Epithelial cell of proximal tubule (primary cell): ENCODE results near the gene RAD51B. TPM values are rescaled to one million over a fixed set of nuclear protein-coding genes. Genes with fewer than 3 reads are reported as not detected.

Experiments used
- DNase-seq: peaks from one replicate; pipeline ENCODE4 v3.0.0-alpha.2; 2011; ENCODE audit warnings: low read depth
- H3K4me3 ChIP-seq: 2 replicates; pipeline ENCODE4 v1.5.1; 2011; ENCODE audit warnings: low read depth, mild to moderate bottlenecking, low read length
- total RNA-seq: library from RNA; depleted of rRNA; stranded (reverse); fragments of >200 nt; gene quantifications from 2 replicates; pipeline ENCODE4 v1.2.3, GENCODE V29; 2015
- TF ChIP-seq, protein P1 (sequence below): conservative IDR thresholded peaks from 2 replicates; pipeline ENCODE4 v1.5.1; 2012; ENCODE audit warnings: low read depth, mild to moderate bottlenecking, low read length

RAD51B gene
- total RNA-seq, 1 donor from 2014 or later: 6.3 TPM

DNA sequence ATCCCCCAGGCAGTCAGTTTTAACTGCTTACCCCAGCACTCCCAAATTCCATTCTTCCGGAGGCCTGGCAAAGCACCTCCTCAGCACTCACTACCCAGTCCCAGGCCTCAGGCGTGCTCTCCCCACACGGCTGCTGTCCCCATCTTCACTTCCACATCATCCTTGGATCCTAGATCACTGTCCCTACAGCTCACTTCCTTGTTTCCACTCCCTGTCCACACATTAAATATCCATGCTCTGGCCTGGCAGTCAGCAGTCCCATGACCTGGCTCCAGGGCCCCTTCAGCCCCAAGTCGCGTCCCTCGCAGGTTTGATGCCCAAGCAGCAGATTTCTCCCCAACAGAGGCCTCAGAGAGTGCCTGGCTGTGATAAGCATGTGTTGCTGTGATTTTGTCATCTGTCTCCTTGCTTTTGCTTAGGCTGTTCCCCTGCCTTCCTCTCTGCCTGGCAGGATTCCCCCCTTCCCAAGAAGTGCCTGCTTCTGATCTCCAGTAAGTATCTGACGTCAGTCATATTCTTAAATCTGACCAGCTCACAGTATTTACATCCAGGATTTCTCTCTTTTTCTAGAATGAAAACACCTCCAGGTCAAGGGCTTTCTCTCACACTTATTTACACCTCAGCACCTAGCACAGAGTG lies 731.6 kb downstream of the RAD51B start:
- no peak overlapping the region for H3K4me3 ChIP-seq
- no peak for DNase-seq
- TF ChIP-seq, protein P1, sequence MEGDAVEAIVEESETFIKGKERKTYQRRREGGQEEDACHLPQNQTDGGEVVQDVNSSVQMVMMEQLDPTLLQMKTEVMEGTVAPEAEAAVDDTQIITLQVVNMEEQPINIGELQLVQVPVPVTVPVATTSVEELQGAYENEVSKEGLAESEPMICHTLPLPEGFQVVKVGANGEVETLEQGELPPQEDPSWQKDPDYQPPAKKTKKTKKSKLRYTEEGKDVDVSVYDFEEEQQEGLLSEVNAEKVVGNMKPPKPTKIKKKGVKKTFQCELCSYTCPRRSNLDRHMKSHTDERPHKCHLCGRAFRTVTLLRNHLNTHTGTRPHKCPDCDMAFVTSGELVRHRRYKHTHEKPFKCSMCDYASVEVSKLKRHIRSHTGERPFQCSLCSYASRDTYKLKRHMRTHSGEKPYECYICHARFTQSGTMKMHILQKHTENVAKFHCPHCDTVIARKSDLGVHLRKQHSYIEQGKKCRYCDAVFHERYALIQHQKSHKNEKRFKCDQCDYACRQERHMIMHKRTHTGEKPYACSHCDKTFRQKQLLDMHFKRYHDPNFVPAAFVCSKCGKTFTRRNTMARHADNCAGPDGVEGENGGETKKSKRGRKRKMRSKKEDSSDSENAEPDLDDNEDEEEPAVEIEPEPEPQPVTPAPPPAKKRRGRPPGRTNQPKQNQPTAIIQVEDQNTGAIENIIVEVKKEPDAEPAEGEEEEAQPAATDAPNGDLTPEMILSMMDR: no peak

DNA sequence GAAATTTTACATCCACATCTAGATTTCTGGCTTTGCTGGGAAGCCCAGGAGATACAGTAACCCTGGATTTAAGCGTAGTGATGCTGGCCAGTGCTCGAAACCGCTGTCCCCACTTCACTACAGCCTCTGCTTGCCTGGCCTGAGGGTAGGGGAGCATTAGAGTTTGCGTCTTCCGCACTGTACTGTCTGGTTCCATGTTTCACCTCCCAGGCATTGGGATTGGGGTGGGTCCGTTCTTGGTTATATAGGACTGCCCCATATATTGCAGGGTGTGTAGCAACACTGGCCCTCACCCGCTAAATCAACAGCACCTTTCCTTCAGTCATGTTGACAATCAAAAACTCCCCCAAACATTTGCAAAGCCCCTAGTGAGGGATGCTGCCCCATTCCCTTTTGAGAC lies 732.5 kb downstream of the RAD51B start:
- no peak overlapping the region for H3K4me3 ChIP-seq
- no peak for DNase-seq
- TF ChIP-seq, protein P1: no peak

DNA sequence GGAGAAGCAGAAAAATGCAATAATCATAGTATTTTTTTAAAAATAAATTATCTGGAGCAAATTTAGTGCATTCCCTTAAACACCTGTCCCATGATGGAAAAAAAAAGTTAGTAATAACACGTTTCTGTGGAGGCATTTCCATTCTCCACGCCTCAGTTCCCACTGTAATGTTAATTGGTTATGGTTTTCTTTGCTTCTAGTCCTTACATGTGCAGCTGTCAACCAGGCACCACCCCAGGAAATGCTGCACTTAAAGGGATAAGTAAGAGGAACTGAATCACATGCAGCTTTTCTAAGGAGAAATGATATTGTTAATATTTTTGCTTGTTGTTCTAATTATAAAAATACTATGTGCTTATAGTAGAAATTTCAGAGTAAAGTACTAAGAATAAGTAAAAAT lies 733.0 kb downstream of the RAD51B start:
- TF ChIP-seq, protein P1: no peak
- no peak for DNase-seq
- no peak overlapping the region for H3K4me3 ChIP-seq

DNA sequence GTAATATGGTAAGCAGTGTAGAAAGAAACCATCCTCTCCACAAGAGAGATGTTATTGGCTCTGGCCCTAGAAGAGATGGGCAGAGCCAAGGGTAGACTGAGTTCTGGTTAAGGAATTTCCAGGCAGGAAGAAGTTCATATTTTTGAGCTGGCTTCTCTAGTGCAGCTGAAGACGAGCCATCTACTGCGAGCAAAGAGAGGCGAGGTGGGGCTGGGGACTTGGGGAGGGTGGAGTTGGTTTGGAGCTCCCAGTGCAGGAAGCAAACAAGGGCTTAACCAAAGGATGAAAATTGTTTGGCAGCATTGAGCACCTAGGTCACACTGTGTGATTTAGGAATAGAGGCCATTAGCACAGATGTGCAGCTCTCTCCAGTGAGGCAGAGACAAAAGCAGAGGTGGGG lies 733.7 kb downstream of the RAD51B start:
- TF ChIP-seq, protein P1: no peak
- no peak overlapping the region for H3K4me3 ChIP-seq
- DNase-seq: no peak

DNA sequence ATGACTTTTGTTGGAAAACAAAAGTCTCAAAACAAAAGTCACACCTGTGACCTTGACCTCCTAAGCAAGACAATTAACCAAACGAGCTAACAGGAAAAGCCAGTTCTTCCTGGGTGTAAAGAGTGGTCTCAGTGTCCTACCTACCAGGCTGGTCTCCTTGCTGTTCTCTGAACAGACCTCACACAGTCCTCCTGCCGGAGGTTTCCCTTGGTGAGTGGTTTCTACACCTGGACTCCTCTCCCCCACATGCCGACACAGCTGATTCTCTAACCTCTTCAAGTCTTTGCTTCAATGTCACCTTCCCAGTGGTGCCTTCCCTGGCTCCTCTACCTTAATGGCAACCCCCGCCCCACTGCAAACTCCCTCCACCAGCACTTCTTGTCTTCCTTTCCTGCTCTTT lies 734.7 kb downstream of the RAD51B start:
- TF ChIP-seq, protein P1: no peak
- no peak overlapping the region for H3K4me3 ChIP-seq

DNA sequence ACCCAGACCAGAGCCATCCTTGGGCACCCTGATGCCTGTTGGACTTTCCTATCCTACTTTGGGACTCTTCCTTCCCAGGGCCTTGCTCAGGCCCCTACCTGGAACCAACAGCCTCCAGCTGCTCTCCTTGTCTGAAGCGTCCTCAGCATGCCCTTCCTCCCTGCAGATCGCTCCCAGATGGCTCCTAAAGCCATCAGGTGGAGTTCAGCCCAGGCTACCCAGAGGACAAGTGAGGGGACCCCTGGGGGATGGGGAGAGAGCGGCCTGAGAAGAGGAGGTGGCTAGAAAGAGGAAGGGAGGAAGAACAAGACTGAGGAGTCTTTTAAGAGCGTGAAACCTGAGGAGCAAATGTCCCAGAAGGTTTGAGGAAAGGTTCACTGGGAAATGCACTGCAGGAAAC lies 736.7 kb downstream of the RAD51B start:
- TF ChIP-seq, protein P1: no peak
- no peak overlapping the region for H3K4me3 ChIP-seq
- no peak for DNase-seq

More for the DNA sequence above, 734.7 kb downstream of the RAD51B start:
- no peak for DNase-seq

DNA sequence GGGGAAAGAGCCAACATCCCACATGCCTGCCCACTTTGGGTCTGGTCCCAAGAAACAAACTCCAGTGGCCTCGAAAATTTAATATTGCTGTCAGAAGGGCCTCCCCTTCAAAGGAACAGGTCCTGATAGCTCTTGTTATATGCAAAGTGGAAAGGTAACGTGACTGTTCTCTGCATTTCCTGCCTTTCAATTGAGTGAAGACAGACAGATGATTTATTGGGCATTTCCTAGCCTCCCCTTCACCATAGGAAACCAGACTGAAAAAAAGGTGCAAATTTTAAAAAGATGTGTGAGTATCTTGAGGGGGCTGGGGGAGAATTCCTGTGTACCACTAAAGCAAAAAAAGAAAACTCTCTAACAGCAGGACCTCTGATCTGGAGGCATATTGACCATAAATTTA lies 738.1 kb downstream of the RAD51B start:
- no peak overlapping the region for H3K4me3 ChIP-seq
- TF ChIP-seq, protein P1: no peak
- DNase-seq: no peak
